Measurements from ENCODE around the gene UNC45A. TPM values are rescaled to one million over a fixed set of nuclear protein-coding genes. Genes with fewer than 3 reads are reported as not detected.
A peak's percentile ranks its signal among the peaks of the same experiment; 100 is the strongest.

Gene UNC45A, protein sequence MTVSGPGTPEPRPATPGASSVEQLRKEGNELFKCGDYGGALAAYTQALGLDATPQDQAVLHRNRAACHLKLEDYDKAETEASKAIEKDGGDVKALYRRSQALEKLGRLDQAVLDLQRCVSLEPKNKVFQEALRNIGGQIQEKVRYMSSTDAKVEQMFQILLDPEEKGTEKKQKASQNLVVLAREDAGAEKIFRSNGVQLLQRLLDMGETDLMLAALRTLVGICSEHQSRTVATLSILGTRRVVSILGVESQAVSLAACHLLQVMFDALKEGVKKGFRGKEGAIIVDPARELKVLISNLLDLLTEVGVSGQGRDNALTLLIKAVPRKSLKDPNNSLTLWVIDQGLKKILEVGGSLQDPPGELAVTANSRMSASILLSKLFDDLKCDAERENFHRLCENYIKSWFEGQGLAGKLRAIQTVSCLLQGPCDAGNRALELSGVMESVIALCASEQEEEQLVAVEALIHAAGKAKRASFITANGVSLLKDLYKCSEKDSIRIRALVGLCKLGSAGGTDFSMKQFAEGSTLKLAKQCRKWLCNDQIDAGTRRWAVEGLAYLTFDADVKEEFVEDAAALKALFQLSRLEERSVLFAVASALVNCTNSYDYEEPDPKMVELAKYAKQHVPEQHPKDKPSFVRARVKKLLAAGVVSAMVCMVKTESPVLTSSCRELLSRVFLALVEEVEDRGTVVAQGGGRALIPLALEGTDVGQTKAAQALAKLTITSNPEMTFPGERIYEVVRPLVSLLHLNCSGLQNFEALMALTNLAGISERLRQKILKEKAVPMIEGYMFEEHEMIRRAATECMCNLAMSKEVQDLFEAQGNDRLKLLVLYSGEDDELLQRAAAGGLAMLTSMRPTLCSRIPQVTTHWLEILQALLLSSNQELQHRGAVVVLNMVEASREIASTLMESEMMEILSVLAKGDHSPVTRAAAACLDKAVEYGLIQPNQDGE
- total RNA-seq (10 to 100 TPM; 36.0 to 63.5 (median 60.2) TPM), polyA plus RNA-seq (10 to 100 TPM; 28.8 to 50.4 (median 31.4) TPM)

DNA sequence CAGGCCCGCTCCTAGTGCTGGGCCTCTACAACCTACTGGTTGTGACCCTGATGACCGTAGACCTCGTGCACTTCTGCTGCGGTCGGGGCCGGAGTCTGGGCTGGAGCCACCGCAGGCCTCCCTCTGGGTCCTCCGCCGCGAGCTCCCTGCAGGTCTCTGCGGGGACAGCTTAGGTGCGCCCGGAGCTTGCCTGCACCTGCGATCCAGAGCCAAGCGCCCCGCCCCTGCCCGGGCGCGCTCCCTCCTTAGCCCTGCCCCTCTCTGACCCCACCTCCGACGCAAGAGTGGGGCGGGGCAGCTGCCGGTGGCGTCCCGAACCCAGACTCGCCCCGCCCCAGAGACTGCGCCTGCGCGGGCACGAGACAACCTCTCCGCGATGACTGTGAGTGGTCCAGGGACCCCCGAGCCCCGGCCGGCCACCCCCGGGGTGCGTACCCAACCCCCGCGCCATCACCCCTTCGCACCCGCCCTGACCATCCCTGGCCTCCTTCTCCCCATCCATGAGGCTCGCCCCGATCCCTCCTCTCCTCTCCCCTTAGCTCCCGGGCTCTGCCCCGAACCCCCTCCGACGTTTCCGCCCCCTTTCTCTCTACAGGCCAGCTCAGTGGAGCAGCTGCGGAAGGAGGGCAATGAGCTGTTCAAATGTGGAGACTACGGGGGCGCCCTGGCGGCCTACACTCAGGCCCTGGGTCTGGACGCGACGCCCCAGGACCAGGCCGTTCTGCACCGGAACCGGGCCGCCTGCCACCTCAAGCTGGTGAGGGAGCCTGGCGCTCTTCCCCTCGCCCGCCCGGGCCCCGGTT, at the start of gene UNC45A:
Gene UNC45A (plus strand): TSS at position 337 of the 803 bp plus-strand sequence. CDS start 40 bp downstream, at position 377.
- Histone ChIP-seq H3K4me1 (peaks cover 0 to 57% (median 47%) of the 10 kb centered on the region in 4 donors), H3K4me3 (peak within 1 kb of the TSS; percentile 54 to 79 (median 66)), H3K36me3 (peaks cover 6 to 32% (median 20%) of the 10 kb centered on the region in 4 donors), H3K9me3 (no peaks in the 10 kb centered on the region), H3K27ac (peak within 1 kb of the TSS; percentile 79 to 86 (median 82)), H3K27me3 (no peaks in the 10 kb centered on the region)
- peak; percentile 95 for DNase-seq
- 1% methylated on average over 65 of the region's 65 CpGs for WGBS, 2 donors
- peak in 1 of 2 donors; percentile 71 for TF ChIP-seq POLR2A (IDR thresholded peaks at IDR 0.05)
- no peak for TF ChIP-seq EP300 (IDR thresholded peaks at IDR 0.05)
- peak; percentile 52 to 74 (median 60) for TF ChIP-seq POLR2AphosphoS5 (IDR thresholded peaks at IDR 0.05)
- no peak for TF ChIP-seq CTCF (IDR thresholded peaks at IDR 0.05)
- intact Hi-C loops (cut with DNase I): loop anchor here (5.0 kb wide), 1 partner anchor 288 kb away; no protein-coding TSS in a partner anchor

- Histone ChIP-seq H3K4me1 (peaks cover 0 to 41% (median 35%) of the 10 kb centered on the region in 4 donors), H3K4me3 (peak overlapping the region in 3 of 4 donors; percentile 54 to 71 (median 54)), H3K27ac (peak overlapping the region; percentile 87 to 92 (median 90)), H3K27me3 (no peaks in the 10 kb centered on the region), H3K9me3 (no peaks in the 10 kb centered on the region), H3K36me3 (peaks cover 16 to 44% (median 27%) of the 10 kb centered on the region in 4 donors)
- no peak for TF ChIP-seq POLR2A (IDR thresholded peaks at IDR 0.05)
- TF ChIP-seq CTCF (IDR thresholded peaks at IDR 0.05): peak; percentile 95 to 98 (median 96)
- DNase-seq: peak; percentile 89
- WGBS, 2 donors: 44 to 71% methylated on average over 23 of the region's 23 CpGs
- intact Hi-C loops (cut with DNase I): loop anchor here (1.0 to 10.0 kb wide), 4 partner anchors 169 to 571 kb away; partner anchors contain the start of gene BLM
Observed at GRCh38 chr15:90885432-90886290, 49.4 kb upstream of the UNC45A start.

DNA sequence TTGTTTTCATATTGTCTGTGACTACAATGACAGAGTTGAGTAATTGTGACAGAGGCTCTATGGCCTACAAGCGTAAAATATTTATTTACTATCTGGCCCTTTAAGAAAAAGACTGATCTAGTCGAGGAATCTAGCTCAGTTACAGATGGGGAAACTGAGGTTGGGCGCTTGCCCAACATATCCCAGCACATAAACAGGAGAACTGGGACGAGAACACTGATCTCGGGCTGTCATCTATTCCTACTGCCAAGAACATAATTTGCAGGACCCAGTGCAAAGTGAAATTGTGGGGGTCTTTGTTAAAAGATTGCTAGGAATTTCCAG, 48.8 kb upstream of the UNC45A start:
- Histone ChIP-seq H3K9me3 (no peaks in the 10 kb centered on the region), H3K27me3 (no peaks in the 10 kb centered on the region), H3K4me3 (peak overlapping the region in 1 of 4 donors; percentile 71), H3K36me3 (peaks cover 16 to 44% (median 25%) of the 10 kb centered on the region in 4 donors), H3K4me1 (peaks cover 0 to 41% (median 35%) of the 10 kb centered on the region in 4 donors), H3K27ac (peak overlapping the region in 3 of 4 donors; percentile 90 to 92 (median 90))
- no peak for TF ChIP-seq POLR2A (IDR thresholded peaks at IDR 0.05)
- TF ChIP-seq POLR2AphosphoS5 (IDR thresholded peaks at IDR 0.05): no peak
- TF ChIP-seq EP300 (IDR thresholded peaks at IDR 0.05): no peak
- no peak for TF ChIP-seq CTCF (IDR thresholded peaks at IDR 0.05)
- DNase-seq: no peak
- intact Hi-C loops (cut with DNase I): loop anchor here (1.0 to 10.0 kb wide), 3 partner anchors 238 to 571 kb away; no protein-coding TSS in a partner anchor
- WGBS, 2 donors: 15 to 42% methylated on average over 5 of the region's 5 CpGs
